Dedifferentiated amniotic fluid mesenchymal stem cell (primary cell): ENCODE data around the gene LRRC61.
A peak's percentile ranks its signal among the peaks of the same experiment; 100 is the strongest.

Experiments
- DNase-seq: peaks from one replicate; pipeline ENCODE4 v3.0.0-alpha.2; 2016; ENCODE audit errors: extremely low spot score

Gene LRRC61

DNA sequence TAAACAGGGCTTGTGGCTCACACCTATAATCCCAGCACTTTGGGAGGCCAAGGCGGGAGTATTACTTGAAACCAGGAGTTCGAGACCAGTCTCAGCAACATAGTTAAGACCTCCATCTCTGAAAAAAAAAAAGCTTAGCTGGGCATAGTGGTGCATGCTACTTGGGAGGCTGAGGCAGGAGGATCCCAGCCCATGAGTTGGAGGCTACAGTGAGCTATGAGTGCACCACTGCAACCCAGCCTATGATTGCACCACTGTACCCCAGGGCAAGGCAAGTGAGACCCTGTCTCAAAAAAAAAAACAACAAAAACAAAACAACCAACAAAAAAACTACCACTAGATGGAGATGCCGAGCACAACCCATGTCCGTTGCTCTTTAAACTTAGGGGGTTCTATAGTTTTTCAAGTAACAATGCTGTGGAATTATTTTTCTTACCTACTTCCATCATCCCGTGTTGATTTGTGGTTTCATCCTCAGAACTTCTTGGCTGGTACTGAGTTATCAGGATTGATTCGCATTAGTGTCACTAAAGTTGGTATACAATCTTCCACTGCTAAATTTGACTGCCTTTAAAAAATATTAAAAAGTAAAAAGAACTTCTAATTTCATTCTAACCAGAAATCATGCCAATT, 33.2 kb downstream of the LRRC61 start:
- peak; percentile 36 for DNase-seq

- no peak for DNase-seq
These were observed 34.1 kb downstream of the LRRC61 start for GRCh38 chr7:150357270-150357669.

DNA sequence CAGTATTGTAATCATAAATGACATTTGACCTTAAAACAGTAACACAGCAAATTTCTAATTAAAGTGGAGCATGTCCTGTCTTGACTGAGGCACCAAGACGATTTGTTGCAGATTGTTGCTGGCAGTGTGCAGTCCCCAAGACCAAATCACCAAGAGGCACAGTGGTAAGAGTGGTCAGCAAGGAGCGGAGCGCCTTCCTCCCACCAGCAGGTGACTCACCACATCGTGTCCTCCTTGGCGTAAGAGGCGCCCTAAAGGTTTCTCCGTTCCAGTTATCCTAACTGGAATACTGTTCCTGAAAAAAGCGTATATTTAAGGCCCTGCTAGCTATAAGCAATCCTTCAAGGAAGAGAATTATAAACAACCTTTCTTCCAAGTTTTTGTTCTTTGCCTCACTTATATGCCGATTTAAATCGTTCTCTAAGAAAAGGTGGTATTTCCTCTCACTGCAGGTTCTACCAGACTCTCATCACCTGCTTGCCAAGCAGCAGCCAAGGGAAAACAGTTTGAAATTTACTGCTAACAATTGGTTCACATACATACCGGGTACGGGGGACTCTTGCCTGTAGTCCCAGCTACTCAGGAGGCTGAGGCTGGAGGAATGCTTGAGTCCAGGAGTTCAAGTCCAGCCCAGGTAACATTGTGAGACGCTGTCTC, 34.7 kb downstream of the LRRC61 start:
- DNase-seq: no peak

GRCh38 chr7:150358433-150358832, 35.3 kb downstream of the LRRC61 start:
- DNase-seq: no peak

- DNase-seq: no peak
These were observed 36.0 kb downstream of the LRRC61 start for GRCh38 chr7:150358988-150359621.

GRCh38 chr7:150359622-150360362, 36.6 kb downstream of the LRRC61 start:
- DNase-seq: no peak

GRCh38 chr7:150360363-150361058, 37.4 kb downstream of the LRRC61 start:
- DNase-seq: no peak

DNA sequence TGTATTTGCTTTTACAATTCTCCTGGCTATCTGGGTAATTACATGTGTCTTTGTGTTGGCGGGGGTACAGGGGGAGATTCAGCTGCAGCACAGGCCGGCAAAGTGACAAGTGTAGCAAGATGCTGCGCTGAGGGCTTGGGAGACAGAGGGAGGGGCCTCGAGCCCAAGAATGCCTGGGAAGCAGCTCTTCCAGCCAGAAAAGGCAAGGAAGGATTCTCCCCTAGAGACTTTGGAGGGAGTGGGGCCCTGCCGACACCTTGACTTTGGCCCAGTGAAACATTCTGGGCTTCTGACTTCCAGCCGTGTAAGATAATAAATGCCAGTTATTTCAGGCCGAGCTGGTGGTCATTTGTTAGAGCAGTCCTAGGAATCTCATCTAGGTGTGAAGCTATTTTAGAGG, 38.2 kb downstream of the LRRC61 start:
- DNase-seq: no peak

- DNase-seq: no peak
These were observed 38.9 kb downstream of the LRRC61 start for GRCh38 chr7:150361807-150362621.

- no peak for DNase-seq
These were observed 40.2 kb downstream of the LRRC61 start for GRCh38 chr7:150363370-150363769.

- no peak for DNase-seq
These were observed 40.7 kb downstream of the LRRC61 start for GRCh38 chr7:150363872-150364271.

GRCh38 chr7:150365194-150365593, 42.0 kb downstream of the LRRC61 start:
- no peak for DNase-seq

- DNase-seq: no peak
These were observed 42.7 kb downstream of the LRRC61 start for GRCh38 chr7:150365673-150366398.

GRCh38 chr7:150367677-150368095, 44.5 kb downstream of the LRRC61 start:
- DNase-seq: no peak

DNA sequence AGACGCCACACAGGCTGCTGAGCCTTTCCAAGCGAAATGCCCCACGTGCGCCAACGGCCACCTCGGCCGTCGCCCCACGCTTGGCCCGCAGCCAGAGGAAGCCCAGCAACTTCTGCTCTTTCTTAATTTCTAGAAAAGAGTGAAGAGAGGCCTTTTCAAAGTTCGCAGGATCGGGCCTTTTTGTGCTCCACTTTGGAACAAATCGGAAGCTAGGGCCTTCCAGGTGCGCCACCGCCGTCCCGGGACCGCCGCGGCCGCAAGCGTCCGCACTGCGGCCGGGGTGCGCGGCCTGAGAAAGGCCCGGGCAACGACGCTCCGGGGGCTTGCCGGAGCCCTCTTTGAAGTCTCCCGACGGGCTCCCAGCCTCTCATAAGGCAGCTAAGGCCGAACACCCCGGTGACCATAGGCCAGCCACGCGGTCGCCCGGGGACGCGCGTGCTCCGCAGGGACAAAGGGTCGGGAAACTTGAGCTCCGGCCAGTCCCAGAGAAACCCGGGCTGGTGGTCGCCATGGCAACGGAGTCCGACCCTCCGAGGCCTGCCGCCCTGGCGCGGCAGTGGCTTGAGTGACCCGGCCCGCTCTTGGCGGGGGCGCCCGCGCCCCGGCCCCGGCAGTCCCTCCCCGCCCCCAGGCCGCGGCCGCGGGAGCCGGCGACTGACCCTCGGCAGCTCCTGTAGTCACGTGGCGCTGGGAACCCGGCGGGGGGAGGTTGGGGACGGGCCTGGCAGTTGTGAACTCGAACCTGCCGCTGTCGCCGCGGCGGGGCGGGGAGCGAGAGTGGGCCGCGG, 45.1 kb downstream of the LRRC61 start, which contains the start of gene REPIN1:
Gene REPIN1 (plus strand): TSS at position 727 of the 788 bp plus-strand sequence. CDS start 890 bp downstream, outside the sequence.
- DNase-seq: peak; percentile 60

- peak; percentile 38 for DNase-seq
These were observed 46.0 kb downstream of the LRRC61 start for GRCh38 chr7:150368884-150369747.

GRCh38 chr7:150369748-150370501, 46.8 kb downstream of the LRRC61 start:
- DNase-seq: no peak
